K562 (cell line): Measurements from ENCODE around the gene STMN3. TPM values are rescaled to one million over a fixed set of nuclear protein-coding genes. Genes with fewer than 3 reads are reported as not detected.
A peak's percentile ranks its signal among the peaks of the same experiment; 100 is the strongest.

Experiments
- ASH1L ChIP-seq: fragments of 450-650 bp; IDR thresholded peaks from 2 replicates; pipeline ENCODE4 v1.6.1; 2018; ENCODE audit warnings: borderline replicate concordance, mild to moderate bottlenecking, low read depth; ENCODE audit not compliant: partially characterized antibody
- CEBPZ ChIP-seq: fragments of 150-350 bp; IDR thresholded peaks from 2 replicates; pipeline ENCODE4 v1.6.1; 2014; ENCODE audit warnings: low read depth, mild to moderate bottlenecking, low read length, borderline replicate concordance
- CREM ChIP-seq: IDR thresholded peaks from 2 replicates; pipeline ENCODE4 v1.6.1; 2014; ENCODE audit warnings: antibody characterized with exemption, low read depth
- DPF2 ChIP-seq: fragments of 450-650 bp; IDR thresholded peaks from 2 replicates; pipeline ENCODE4 v1.6.1; 2016
- FOXK2 ChIP-seq, 2 experiments: fragments of 450-650 bp; IDR thresholded peaks in 1 of 2; conservative IDR thresholded peaks in 1 of 2; 2 replicates each; pipeline ENCODE4 v1.6.1; 2016; ENCODE audit warnings: low read depth in 2 of 2, mild to moderate bottlenecking in 1 of 2
- HES1 ChIP-seq: fragments of 450-650 bp; IDR thresholded peaks from 2 replicates; pipeline ENCODE4 v1.6.1; 2016; ENCODE audit warnings: low read depth, mild to moderate bottlenecking, moderate library complexity
- KAT8 ChIP-seq: fragments of 450-650 bp; IDR thresholded peaks from 2 replicates; pipeline ENCODE4 v1.6.1; 2016; ENCODE audit warnings: low read depth, mild to moderate bottlenecking
- NONO ChIP-seq, 2 experiments: fragments of 200-400 bp in 1 of 2; fragments of 450-650 bp in 1 of 2; formaldehyde crosslinking in 1 of 2; IDR thresholded peaks; 2 replicates each; pipeline ENCODE4 v1.6.1; 2017; ENCODE audit warnings: low read depth in 2 of 2, mild to moderate bottlenecking in 2 of 2, moderate library complexity in 2 of 2, low read length in 1 of 2
- PCBP2 ChIP-seq: fragments of 200-400 bp; formaldehyde crosslinking; IDR thresholded peaks from 2 replicates; pipeline ENCODE4 v1.6.1; 2018; ENCODE audit warnings: low read length, low read depth, mild to moderate bottlenecking, moderate library complexity; ENCODE audit not compliant: poor library complexity, severe bottlenecking
- THRA ChIP-seq: fragments of 450-650 bp; IDR thresholded peaks from 2 replicates; pipeline ENCODE4 v1.6.1; 2017; ENCODE audit warnings: mild to moderate bottlenecking, moderate library complexity
- TSHZ1 ChIP-seq: fragments of 250-450 bp; sonication (Bioruptor Pico); IDR thresholded peaks from 2 replicates; pipeline ENCODE4 v1.4.0; 2020; ENCODE audit warnings: mild to moderate bottlenecking, moderate library complexity
- ZNF592 ChIP-seq: fragments of 450-650 bp; IDR thresholded peaks from 2 replicates; pipeline ENCODE4 v1.6.1; 2017; ENCODE audit warnings: antibody characterized with exemption, mild to moderate bottlenecking
- polyA plus RNA-seq, 8 experiments: library from polyadenylated mRNA; depleted of rRNA in 4 of 8; stranded (reverse) in 5 of 8; unstranded in 3 of 8; fragments of >200 nt; fragmentation: Nextera tagmentation in 2 of 8; fragmentation: Illumina TruSeq in 1 of 8; extraction: Ambion mirVana in 2 of 8; extraction: Trizol in 1 of 8; gene quantifications; 2 replicates each; pipeline versions ENCODE4 v1.2.1 to v1.2.3, GENCODE V29; 2011 to 2014; ENCODE audit warnings: inconsistent platforms in 1 of 8, missing spikeins in 1 of 8
- total RNA-seq, 7 experiments: library from RNA; depleted of rRNA in 6 of 7; stranded (reverse); fragments of >200 nt in 6 of 7; fragmentation: Illumina TruSeq in 2 of 7; extraction: Trizol in 2 of 7; gene quantifications; 2 replicates each; pipeline versions ENCODE4 v1.2.1 to v1.2.3, GENCODE V29; 2011 to 2021; ENCODE audit warnings: low replicate concordance in 1 of 7

The STMN3 gene
- total and polyA plus RNA-seq, 9 of the 15 experiments (the other 6 are each of a cell fraction or from before 2014, with no cell fraction given), result 0.70 to 65.6 (median 29.4) TPM

GRCh38 chr20:63628246-63628975 lies 24.8 kb downstream of the STMN3 start (continued):
- peak; percentile 46; the same call in 1 of the 2 replicates for TF ChIP-seq HES1
- TF ChIP-seq THRA, result no peak
- TF ChIP-seq PCBP2, result no peak
- TF ChIP-seq FOXK2 (conservative IDR thresholded peaks at IDR 0.05 in 1 of 2, IDR thresholded peaks at IDR 0.05 in 1 of 2; ENCODE audit: low read depth in 2 of 2), result peak; percentile 74 to 78
- TF ChIP-seq CEBPZ, result no peak
- TF ChIP-seq TSHZ1, result no peak
- peak; percentile 76 for TF ChIP-seq CREM
- TF ChIP-seq ZNF592, result peak; percentile 58; the same call in 1 of the 2 replicates
- peak; percentile 58 for TF ChIP-seq DPF2
- TF ChIP-seq NONO (IDR thresholded peaks at IDR 0.05; ENCODE audit: low read depth in 2 of 2, low read length in 1 of 2), result no peak
- TF ChIP-seq ASH1L, result peak; percentile 22
- no peak for TF ChIP-seq KAT8
